ENCODE measurements around the gene RHAG.

Gene RHAG

GRCh38 chr6:49563006-49563886, 73.4 kb downstream of the RHAG start:
- no peak for DNase-seq

DNA sequence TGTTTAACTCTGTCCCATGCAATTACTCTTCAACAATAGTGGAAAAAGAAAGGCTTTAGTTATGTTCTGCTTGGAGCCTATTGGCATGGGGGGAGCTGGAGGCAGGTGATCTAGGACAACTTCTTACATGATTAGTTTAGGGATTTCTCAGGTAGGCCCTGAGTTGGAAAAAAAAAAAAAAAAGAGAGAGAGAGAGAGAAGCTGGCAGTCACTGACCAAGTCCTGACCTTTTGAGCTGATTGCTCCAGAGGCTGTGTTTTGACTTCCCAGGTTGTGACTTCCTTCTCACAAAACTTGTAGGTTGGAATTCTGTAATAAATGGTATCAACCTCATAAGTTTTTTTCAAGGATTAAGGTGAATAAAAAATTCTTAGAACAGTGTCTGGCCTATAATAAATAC, 78.4 kb downstream of the RHAG start:
- no peak for DNase-seq

GRCh38 chr6:49557177-49557576, 79.5 kb downstream of the RHAG start:
- DNase-seq = no peak

DNA sequence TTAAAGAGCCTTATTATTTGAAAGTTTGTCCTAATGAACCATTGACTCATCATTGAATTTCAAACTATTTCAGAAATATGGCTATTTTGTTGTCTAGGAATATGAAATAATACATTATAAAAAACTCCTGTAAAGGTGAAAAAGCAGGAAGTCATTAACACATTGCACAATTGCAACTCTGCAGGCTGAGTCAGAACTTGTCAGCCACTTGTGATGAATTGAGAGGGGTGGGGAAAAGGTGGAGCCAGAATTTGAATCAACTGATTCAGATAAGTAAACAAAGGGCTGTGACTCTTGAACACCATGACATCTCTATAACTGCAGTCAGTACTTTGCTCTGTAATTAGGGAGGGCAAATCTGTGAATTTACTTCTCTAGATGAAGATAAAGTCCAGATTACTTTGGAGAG, 80.2 kb downstream of the RHAG start:
- DNase-seq = no peak

- no peak for DNase-seq
Observed at GRCh38 chr6:49555951-49556350, 80.7 kb downstream of the RHAG start.
